ENCODE data around the gene CCDC175.
A peak's percentile ranks its signal among the peaks of the same experiment; 100 is the strongest.

Gene CCDC175

DNA sequence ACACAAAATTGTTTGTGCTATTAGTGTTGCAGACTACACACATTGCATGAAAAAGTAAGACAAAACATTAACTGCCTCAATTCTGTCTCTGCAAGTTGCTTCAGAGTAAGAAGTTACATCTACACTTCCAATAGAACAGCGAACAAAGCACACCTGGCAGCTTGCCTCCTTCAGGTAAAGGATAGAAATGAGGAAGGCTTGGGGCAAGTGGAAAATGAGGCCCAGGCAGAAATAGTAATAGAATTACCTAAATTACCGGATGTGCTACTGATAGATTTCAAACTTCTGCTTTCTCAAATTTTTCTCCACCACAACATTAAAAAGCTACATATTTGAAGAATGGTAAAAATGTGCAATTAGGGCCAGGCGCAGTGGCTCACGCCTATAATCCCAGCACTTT, 37.7 kb downstream of the CCDC175 start:
- no peak for DNase-seq

DNA sequence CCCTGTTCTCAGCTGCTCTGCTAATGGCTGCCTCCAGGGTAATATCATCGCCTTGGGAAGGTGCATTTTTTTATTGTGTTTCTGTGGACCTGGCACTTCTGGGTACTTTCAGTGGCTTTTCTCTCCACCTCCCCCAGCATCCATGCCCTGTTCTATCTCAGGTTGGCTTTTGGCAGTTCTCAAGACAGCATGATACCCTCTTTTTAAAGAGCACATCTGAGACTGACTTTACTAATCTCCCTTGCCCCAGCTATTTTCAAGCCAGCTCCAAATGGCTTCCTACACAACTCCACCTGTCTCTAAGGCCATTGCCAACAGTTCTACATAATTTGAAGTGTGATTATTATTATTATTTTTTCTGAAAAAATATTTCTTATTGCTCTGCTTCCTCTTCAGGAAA, 39.1 kb downstream of the CCDC175 start:
- DNase-seq: no peak

DNA sequence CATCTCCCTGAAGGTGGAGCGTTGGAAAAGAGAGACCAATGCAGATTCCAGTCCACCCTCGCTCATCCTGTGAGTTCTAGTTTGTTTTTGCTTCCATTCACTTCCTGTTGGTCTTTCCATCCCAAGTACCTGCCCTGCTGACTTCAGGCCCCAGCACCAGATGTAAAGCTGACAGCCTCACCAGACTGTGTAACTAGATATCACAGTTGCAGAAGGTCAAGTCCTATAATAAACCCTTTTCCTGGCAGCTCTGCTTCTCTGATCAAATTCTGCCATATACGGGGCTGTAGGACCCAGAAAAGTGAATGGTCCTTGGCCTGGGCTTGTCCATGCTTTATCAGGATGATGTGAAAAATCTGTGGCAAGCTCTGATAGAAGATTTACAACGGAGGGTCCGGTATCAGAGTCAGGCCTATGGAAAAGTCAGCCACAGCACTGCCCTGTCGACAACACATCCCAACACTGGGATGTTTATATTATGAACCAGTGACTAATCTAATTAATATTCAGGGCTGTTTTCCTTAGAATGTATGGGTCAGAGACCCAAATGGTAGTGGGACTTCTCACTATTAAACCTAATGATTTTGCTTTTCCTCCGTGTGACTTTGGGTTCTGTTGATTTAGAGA, 42.1 kb downstream of the CCDC175 start:
- DNase-seq: no peak

DNA sequence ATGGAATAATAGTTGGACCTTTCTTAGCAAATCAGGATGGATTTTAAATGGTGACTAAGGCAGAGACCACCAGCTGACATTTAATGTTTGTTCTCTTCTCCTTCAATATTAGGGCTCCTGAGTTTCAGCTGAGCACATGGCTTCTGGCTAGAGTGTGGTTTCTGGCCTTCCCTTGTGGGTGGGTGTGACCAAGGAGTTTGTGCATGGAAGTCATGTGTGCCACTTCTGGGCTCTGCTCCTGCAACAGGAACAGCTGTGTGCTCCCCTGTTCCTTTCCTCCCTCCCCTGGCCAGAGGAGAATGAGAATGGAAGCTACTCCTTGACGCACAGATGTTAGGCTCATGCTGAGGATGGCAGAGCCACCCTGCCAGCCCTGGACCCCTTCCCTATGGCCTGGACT, 44.2 kb downstream of the CCDC175 start:
- no peak for DNase-seq

DNA sequence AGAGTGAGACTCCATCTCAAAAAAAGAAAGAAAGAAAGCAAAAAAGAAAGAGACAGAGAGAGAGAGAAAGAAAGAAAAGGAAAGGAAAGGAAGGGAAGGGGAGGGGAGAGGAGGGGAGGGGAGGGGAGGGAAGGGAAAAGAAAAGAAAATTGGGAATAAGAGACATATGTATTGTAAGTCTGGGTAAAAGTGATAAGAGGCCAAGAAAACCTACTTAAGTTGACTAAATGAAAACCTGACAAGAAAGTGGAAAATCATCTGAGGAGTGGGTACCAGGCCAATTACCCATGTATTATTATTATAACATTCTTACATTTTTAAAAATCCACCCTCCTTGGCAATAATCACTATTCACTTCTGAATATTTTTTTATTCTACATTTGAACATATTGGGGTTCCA, 46.3 kb downstream of the CCDC175 start:
- no peak for DNase-seq

DNA sequence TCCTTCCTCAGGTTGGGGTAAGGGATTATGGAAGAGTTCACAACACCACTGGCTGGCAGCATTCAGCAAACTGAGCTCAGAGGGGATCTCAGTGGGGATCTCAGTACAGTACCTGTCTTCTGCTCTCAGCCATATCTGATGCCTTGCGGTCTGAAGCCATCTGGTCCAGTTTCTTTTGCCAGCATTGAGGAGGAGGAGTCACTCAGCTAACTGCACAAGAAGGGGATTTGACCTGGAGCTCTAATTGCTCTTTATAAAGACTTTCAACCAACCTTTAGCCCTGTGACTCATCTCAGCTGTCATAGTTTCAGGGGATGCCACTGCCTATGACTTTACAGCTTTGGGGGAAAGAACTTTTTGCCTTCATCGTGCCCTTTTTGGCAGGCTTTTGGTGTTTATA, 47.4 kb downstream of the CCDC175 start:
- no peak for DNase-seq

DNA sequence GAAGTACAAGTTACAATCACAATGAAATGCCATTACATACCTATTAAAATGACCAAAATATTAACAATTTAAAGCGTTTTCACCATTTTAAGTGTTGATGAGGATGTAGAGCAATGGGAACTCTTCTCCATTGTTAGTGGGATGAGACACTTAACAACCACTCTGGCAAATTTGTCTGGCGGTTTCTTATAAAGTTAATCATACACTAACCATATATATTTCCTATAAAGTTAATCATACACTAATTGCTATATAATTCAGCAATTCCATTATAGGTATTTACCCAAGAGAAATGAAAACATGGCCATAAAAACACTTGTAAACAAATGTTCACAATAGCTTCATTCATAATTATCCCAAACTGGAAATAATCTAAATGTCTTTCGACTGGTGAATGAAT, 56.4 kb downstream of the CCDC175 start:
- DNase-seq: no peak

DNA sequence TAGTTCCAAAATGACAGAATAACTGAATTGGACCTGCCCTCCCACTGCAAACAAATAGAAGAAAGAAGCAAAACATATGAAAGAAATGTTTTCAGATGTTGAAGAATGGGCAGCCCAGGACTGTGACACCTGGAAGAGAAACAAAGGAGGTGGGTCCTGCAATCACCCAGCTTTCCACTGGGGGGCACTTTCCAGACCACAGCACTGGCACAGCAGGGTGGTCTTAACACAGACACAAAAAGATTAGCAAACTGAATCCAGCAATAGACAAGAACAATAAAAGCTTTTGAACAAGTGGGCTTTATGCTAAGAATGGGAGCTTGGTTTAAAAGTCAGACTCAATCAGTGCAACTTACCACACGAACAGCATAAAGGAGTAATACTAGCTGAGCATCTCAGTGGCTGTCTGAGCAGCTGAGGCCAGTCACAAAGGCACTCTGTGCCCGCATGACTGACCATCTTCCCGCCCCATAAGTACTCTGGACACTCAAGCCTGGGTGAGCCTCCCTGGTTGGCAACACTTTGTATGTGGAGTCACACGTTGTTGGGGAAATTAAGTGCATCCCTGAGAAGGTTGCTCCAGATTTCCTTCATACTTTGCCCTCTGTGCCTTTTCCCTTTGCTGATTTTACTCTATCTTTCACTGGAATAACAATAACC, 64.6 kb downstream of the CCDC175 start:
- DNase-seq: peak; percentile 8

DNA sequence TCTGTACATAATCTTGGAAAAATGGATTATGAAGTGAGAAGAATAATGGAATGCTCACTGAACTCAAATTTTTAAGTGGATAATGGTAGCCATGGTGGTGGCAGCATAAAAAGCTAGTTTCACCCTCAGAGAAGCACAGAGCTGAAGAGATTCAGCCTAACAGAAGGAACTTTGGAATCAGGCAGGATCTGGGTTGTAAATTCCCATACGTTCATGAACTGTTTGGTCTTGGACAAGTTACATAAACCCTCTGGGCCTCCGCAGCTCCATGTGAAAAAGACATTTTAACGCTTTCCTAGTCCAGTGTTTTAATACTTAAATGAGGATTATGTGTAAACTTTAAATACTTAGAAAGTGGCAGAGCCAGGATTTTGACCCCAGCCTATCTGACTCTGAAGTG, 65.6 kb downstream of the CCDC175 start:
- DNase-seq: no peak

DNA sequence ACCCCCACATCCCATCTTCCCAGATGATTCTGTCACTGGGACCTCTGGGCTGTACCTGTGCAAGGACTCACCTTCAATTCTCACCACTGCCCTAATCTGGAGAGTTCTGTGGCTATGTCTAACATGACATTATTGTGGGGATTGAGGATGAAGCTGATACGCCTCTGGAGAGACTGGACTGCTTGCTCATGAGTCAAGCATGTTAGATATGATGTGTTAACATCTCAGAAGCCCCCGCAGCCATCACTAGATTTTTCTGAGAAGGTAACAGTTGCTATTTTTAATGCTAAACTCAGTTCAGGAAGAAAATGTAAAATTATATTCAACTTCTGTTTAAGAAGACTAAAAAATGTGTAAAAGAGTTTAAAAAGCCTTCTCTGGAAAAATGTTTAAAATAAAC, 66.6 kb downstream of the CCDC175 start:
- no peak for DNase-seq

DNA sequence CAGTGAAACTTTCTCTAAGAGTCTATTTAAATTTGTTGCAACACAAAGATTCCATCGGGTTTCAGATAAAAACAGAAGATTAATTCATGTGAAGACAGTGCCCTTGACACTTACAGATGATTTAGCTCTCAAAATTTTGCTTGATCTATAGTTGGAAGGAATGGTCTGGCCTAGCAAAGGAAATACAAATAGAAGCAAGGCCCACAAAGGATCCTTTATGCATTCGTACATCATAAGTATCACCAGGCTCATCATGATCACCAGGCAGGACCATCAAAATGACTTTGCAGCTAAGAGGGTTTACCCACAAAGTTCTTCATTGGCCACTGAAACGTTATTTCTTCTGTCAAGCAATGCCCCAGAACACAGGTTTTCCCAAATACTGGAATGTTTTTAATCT, 67.5 kb downstream of the CCDC175 start:
- DNase-seq: no peak

DNA sequence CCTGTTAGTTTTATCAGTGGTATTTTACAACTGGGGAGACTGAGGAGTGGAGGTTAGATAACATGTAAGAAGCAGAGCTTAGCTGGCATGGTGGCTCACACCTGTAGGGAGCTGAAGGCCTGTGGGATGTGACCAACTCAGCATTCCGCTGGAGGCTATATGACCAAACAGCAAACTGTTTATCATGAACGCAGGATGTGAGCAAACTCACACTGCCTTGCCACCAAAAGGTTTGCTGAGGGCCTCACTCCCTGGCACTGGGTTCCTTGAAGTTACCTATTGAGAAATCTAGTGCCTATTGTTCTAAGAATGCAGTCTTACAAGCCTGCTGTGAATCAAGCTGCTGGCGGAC, 68.9 kb downstream of the CCDC175 start:
- no peak for DNase-seq

DNA sequence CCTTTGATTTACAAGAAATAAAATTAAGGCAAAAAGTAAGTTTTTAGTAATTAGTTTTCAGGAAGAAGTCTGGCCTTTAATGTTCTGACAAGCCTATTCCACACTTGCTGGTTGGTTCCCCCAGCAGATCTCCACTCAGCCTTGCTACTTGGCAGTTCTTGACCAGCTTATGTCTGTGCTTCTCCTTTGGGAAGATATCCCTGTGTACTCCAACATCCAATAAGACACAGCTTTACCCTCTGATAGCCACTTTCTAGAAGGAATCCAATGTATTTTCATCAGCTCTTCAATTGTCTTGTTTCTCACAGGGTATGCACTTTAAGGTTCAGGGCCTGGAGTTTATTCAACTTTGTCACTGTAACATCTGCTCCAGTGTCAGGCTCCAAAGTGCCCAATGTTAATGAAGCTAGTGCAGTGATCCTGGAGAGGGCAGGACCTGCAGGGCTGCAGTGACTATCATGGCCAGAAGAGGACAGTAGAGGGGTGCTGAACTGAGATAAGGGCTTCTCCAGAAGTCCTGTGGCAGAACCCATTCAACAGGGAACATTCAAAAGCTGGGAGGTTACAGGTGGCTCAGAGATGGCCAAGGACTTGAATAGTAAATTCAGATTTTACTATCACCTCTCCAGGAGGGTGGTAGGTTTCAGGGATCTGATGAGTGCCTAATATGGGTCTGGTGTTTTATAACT, 69.4 kb downstream of the CCDC175 start:
- DNase-seq: peak; percentile 55

DNA sequence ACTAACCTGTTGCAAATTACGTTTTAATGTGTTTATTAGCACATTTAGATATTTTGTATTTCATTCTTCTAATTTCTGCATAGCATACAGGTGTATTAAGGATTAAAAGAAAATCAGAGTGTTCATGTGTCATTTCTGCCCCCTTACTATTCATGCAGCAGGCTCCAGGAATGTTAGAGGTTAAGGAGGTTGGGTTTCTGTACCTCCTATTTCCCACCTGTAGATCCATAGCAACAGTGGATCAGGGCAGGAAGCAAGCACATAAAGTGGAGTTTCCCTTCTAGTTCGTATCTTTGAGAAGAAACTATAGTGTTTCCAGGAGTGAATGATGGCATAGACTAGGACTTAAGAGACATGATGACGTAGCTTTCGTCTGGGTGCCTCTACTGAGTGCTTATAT, 73.4 kb downstream of the CCDC175 start:
- no peak for DNase-seq

DNA sequence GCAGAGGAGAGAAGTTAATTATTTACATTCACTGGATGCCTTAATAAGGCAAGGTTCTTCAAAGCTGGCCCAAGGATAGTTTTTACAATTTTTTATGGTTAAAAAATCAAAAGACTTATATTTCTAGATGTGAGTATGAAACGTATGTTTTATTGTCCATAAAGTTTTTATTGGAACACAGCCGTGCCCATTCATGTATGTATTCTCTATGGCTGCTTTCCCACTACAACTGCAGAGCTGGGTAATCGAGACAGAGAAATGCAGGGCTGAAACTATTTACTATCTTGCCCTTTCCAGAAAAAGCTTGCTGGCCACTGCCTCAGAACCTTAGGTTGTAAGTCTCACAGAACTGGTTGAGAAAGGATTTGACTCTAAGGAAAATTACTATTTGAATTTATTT, 75.9 kb downstream of the CCDC175 start:
- no peak for DNase-seq

DNA sequence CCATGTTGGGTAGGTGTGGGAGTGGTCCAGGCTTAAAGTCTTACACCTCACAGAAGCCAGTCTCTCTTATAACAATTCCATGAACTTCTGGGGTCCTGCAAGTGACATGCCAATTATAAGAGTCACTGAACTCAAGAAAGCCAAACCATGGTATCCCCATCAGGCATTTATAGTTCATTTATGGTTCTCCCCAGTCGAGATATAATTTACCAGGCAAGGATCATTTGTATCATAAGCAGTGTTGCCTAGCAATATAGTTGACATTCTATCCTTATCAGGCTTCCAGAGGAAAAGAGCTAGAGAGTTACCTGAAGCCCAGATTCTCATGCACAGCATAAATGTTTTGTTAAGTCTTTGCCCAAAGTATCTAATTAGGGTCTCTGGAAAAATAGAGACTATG, 84.2 kb downstream of the CCDC175 start:
- DNase-seq: no peak

DNA sequence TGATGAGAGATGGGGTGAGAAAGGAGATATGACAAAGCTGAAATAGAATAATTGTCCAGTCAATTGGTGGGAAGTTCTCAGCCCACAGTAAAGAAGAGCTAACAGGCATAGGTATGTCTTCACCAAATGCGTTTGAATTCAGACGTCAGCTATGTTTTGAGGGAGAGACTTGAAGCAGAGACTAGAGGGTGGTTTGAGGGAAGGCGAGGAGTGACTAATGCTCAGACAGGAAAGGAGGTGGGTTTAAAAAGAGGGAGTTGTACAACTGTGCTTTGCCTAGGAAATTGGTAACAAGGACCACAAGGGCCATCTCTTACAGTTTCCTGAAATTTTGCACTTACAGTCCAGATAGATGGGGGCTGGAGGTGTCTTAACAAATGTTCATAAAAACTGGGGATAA, 85.9 kb downstream of the CCDC175 start:
- DNase-seq: no peak

DNA sequence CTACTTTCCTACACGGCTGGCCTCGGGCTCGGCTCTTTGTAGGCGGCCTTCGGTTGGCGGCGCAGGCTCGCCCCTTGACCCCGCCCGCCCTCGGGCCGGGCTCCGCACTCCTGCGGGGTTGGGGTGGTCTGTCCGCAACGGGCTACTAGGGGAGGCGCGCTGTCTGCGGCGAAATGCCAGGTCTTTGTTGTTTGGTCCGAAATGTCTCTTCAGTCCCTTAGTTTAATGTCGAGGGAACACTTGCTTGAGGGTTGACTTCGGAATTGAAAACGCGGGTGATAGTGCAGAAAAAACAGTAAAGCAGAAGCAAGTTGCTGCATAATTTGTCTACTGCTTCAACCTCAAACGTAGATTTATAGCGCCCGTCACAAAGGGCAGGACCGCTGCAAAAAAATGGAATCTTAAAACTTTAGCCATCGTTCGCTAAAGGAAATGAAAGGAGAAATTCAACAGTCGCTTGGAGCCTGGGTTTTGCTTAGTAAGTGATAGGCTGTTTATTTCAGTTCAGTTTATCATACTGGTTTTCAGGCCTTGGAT, 91.9 kb downstream of the CCDC175 start:
- DNase-seq: no peak

DNA sequence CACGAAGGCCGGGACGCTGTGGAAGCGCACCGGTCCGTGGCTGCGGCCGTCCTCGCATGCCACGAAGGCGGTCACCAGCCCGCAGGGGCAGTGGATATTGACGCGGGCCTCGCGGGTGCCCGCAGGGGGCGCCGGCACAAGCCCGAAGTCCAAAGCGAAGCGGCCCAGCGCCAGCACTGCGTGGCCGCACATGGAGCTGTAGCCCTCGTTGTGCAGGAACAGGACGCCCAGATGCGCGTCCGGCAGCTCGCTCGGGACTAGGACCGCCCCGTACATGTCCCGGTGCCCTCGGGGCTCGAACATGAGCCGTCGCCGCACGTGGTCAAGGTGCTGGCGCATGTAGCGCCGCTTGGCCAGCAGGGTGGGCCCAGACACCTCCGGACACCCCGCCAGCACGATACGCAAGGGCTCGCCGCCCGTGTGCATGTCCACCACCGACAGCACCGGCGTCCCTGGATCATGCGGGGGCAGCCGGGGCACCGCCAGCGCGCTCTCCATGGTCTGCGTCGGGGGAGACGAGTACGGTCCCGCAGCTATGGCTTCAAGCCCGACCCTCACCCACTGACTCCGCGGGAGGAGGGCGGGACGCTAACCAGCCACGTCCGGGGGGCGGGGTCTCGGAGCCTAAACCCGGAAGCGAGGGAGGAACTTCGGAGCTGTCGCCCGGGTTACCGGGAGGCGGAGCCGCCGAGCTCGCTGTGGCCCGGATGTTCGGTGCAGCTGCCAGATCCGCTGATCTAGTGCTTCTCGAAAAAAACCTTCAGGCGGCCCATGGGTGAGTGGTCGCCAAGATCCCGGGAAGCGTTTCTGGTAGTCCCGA, 92.6 kb downstream of the CCDC175 start, which contains the start of the genes JKAMP and L3HYPDH:
JKAMP (plus strand) TSS at position 699 of the 820 bp plus-strand sequence; CDS start at position 772, 73 bp downstream.
L3HYPDH (minus strand) TSS at position 590 of the 820 bp plus-strand sequence; CDS start at position 498, 92 bp downstream.
- peak; percentile 98 for DNase-seq

DNA sequence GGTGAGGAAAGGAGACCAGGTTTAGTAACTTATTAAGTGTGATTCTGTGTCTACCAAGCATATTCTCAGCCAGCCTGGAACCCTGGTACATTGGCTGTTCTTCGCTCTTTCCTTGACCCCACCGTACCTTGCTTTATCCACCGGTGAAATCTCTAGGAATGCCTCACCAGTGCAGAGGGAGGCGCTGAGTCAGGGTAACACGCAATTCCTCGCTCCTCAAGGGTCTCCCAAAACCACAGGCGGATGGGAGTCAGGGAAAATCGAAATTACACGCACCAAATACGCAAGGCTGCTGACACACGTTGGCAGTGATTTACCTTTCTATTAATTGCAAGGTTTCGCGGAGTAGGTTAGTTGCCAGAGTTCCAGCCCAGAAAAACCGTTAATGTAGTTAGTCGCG, 93.2 kb downstream of the CCDC175 start:
- DNase-seq: no peak

DNA sequence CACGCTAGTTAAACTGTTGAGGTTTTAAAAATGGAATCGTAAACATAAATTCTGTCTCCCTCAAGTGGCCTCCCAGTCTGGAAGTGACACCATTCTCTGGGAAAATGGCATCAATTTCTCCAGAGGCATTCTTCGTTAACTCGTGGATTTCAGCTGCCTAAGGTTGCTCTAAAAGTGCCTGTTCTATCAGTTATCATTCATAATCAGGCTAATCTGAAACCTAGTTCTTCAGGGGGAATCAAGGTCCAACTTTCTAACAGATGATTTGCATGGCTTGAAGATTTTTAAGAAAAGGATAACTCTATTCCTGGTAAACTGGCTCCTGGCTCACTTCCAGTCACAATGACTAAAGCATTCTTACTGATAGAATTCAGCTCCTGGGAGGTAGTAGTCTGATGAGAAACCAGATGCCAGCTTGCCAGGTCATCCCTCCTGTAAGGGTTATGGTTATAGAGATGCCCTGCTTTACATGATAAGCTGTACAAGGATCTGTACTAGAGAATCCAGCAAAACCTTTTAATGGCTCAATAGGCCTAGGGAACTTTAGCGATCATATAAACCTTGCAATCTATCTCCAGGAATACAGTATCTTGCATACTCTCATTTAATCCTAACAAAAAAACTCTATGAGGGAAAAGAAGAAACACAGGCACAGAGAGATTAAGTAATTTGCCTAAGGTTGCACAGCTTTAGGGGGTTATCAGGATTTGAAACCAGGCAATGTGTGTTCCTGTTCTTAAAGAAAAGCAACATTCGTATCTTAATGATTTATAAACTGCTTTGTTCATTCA, 93.9 kb downstream of the CCDC175 start:
- no peak for DNase-seq

DNA sequence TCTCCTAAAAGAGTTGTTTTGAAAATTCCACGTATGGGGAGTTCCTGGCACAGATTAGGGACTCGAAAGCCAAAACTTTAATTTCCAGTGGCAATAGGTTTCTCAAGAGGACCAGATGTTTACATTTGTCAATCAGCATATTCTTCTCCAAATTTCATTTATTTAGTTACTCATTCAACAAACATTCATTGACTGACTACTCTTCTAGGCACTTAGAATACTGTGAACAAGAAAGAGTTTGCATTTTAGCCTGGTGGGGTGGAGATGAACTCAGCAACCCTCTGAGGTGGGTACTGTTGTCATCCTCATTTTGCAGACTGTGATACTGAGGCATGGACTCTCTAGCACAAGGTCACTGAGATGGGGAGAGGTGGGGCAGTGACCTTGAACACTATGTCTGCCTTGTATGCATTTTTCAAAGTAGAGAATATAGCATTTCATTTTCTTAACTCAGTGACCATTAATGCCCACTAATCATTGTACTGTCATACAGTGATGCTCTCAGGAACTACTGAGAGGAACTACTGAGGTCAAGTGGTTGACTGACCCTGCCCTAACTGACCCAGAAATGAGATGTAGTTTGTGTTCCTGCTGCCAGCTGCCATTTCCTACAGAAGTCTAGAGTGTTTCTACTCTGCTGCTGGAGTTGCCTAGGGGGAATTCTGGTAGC, 94.6 kb downstream of the CCDC175 start:
- DNase-seq: no peak
